SHP77 treated with DMSO at 0.1 percent for 48 hours (cell line): Measurements from ENCODE around the gene PDLIM4.
A peak's percentile ranks its signal among the peaks of the same experiment; 100 is the strongest.

Experiments used
- DNase-seq: peaks from one replicate; lab custom pipeline; 2025; lab: John Stamatoyannopoulos, UW

Gene PDLIM4

GRCh38 chr5:132267166-132267739 is 9.8 kb downstream of the PDLIM4 start:
- no peak for DNase-seq

DNA sequence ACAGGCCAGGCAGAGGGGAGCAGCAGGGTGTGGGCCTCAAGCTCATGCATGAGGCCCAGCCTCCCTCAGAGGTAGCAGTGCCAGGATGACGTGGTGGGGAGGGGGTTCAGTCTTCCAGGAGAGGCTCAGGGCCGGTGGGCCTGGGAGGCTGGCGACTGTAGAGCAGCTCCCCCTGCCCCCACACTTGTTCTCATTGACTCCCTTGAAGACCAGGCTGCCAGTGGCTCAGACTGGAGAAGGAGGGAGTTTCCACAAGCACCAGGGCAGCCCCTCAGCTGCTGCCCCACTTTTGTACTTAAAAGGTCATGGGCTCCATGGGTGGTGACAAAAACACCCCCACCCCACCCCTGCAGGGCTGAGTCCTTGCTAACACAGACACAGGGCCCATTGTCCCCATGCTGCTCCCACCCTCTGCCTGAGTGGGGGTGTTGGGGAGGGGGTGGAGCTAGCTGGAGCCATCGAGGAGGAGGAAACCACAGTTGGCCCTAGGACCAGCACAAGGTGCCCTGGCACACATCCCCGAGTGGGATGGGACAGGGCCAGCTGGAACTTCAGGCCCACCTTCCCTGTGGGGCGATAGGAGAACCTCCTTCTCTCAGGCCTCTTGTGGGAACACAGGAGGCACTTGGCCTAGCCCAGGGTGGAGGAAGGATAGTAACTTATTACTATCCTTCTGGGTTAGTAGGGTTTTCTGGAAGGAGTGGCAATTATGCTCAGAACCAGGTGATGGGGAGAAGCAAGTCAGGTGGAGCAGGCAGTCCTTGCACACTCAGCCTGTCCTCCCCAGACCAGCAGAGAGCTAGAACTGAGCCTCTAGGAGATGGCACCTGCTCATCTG is 10.7 kb downstream of the PDLIM4 start:
- no peak for DNase-seq

GRCh38 chr5:132268769-132269551 is 11.5 kb downstream of the PDLIM4 start:
- no peak for DNase-seq

DNA sequence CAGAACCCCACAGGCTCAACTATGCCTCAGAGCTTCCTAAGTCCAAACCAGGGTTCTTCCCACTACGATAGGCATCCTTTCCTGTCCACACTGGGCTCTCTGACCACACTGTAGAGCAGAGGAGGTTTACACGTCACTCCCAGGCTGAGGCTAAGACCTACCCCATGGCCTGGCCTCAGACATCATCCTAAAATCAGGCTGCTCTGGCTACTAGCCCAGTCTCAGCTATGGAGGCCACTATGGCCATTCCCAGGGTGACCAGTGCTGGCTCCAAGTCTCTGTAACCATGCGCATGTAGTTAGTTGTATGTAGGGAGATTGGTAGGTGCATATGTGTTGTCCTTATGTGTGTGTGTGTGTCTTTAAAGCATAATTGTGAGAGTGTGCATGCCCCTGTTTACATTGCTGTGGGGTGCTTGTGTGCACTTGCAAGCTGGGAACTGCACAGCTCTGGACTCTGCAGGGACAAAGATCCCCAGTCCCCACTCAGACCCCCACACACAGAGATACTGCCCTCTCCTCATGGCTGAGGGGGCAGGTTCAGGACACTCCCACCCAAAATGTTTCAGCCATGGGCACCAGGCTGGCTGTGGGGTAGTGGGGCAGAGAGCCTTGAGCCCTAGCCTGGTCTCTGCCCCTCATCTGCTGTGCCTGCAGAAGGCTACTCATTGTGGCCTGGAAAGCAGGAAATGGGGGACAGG is 12.3 kb downstream of the PDLIM4 start:
- no peak for DNase-seq

GRCh38 chr5:132270335-132270665 is 12.8 kb downstream of the PDLIM4 start:
- no peak for DNase-seq

DNA sequence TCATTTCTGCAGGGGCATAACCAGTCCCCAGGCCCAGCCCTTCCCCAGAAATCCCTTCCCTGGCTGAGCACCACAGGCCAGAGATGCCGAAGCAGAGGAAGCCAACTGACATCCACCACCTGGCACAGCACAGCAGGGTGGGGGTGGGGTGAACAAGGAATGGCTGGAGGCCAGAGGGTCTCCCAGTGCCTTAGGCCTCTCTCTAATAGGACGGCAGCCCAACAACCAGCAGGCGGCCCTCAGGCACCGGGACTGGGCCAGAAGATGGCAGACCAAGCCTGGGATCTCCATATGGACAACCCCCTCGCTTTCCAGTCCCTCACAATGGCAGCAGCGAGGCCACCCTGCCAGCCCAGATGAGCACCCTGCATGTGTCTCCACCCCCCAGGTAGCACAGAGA is 13.2 kb downstream of the PDLIM4 start:
- no peak for DNase-seq

DNA sequence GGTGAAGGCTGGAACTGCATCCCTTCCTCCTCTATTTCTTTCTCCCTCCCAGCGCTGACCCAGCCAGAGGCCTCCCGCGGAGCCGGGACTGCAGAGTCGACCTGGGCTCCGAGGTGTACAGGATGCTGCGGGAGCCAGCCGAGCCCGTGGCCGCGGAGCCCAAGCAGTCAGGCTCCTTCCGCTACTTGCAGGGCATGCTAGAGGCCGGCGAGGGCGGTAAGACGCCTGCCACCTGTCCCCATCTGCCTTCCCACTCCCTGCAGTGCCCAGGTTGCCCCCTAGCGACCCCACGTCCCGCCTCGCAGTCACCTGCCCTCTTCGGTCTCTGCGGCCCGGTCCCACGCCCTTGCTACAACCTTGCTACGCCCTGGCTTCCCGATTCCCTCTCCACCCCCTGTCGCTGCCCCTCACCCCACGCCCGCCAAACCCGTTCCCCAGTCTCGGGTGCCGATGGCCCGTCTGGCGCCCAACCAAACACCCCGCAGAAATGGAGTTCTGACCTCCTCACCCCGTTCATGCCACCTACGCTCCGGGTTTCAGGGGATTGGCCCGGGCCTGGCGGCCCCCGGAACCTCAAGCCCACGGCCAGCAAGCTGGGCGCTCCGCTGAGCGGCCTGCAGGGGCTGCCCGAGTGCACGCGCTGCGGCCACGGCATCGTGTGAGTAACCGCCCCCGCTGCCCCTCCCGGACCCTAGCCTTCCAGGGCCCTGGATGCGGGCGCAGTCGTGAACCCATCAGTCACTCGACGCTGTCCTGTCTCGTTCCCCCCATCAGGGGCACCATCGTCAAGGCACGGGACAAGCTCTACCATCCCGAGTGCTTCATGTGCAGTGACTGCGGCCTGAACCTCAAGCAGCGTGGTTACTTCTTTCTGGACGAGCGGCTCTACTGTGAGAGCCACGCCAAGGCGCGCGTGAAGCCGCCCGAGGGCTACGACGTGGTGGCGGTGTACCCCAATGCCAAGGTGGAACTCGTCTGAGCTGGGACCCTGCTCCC is 14.1 kb downstream of the PDLIM4 start:
- no peak for DNase-seq

DNA sequence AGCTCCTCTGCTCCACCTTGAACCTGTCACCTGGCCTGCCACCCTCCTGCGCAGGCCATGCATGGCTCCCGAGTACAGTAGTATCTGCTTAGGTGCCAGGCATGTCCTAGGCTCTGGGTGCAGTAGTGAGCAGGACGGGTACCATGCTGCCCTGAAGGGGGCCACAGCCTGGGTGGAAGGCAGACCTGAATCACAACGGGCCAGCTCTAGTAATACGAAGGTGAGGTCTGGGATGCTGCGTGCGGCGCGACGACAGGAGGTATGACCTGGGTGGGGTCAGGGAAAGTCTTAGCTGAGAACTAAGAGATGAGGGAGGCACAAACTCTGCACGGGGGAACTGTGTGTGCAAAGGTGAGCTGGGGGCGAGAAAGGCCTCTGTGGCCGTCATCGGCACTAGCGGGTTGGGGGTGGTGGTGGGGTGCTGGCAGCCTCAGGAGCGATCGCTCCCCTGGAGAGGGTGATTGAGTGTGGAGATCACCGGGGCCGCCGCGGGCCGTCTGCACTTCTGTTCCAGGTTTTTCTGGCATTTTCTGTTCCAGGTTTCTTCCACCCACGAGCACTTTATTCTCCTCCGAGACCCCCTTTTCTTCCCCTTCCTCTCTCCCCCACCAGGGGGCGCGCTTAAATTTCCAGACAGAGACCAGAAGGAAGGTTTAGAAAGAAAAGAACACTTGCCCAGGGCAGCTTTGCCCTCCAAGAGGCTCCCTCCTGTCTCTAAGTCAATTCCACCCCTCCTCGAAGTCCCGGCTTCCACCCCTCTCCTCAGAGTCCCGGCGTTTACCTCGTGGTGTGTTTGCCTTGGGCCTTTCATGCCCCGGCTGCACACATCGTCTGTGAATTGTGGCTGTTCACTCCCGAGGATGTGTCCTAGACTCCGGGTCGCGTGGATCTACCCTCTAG is 15.1 kb downstream of the PDLIM4 start:
- peak; percentile 50 for DNase-seq

GRCh38 chr5:132273631-132274030 is 16.1 kb downstream of the PDLIM4 start:
- DNase-seq = no peak

DNA sequence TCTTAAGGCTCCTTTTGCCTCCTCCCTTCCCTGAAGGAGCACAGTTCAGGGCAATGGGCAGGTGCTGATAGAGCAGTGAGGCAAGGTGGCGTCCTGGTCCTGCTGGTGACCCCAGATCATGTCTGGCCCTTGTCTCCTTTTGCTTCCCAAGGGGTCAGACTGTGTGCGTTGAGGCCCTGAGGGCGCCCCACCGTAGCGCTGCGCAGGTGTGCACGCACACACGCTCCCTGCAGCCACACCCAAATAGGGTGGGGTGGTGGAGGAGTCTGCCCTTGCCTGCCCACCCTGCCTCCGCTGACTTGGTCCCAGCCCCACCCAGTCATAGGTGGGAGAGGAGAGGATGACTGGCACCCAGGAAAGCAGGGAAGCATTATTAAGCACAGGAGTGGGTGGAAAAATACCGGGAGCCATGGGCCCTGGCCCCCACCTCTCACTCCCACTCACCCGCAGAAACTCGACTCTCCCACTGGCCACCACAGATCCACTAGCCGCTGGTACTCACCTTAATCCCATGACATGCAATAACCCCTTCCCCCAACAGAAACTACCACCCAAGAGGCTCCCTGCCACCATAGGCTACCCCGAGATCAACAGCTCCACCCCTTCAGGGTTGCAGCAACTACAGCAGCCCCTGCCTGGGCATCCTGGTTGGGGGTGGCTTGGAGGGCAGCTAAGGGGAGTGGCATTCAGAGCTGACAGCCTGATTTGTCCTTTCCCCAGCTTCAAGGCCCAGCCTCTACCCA is 16.7 kb downstream of the PDLIM4 start:
- DNase-seq = no peak

GRCh38 chr5:132275367-132276220 is 18.1 kb downstream of the PDLIM4 start:
- no peak for DNase-seq

GRCh38 chr5:132277256-132277655 is 19.8 kb downstream of the PDLIM4 start:
- DNase-seq = no peak

GRCh38 chr5:132277971-132278853 is 20.7 kb downstream of the PDLIM4 start:
- DNase-seq = no peak

DNA sequence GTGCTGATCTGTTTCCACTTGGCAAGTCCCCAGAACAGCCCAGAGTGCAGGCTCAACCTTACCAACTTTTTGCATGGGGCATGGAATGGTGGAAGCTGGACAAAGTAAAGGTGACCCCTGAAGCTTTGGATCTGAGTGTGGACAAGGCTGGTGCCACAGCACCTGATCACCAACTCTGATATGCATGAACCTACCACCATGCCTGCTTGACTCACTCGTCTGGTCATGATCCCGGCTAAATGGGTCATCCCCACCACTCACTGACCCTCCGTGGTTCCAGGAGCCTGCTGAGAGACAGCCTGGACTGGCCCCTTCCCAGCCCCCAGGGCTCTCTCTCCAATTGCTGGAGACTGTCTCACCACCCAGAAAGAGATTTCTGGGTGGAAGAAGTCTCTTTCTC is 22.3 kb downstream of the PDLIM4 start:
- no peak for DNase-seq

DNA sequence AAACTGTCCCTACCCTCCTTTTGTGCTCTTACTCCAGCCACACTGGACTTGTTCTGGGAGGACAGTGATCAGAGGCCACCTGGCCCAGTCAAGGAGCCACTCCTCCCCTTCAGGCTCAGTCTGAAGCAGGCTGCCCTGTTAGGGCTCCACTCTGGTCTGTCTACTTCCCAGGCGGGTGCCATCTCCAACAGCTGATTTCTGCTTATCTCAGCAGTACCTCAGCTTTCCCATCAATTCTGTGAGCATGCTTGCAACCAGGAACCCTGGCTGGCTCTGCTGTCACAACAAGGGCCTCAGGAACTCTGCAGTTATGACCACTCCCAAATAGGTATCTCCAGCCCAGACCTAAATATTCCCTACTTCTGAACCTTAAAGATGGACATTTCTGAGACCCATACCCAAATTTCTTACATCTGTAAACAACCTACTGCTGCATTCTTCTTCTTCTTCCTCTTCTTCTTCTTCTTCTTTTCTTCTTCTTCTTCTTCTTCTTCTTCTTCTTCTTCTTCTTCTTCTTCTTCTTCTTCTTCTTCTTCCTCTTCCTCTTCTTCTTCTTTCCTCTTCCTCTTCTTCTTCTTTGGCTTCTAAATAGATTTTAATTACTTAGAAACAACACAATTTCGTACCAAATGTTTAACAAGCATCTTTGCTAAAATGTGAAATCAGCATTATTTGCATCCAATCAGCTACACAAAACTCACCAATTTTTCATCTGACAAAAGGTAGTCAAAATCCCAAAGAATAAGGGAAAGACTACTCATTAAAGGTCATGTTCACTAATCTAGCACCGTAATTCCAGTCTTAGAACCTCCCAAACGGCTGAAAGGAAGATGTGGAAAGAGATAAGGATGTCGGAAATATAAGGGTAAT is 23.1 kb downstream of the PDLIM4 start:
- DNase-seq = no peak

- no peak for DNase-seq
These were observed 24.5 kb downstream of the PDLIM4 start for GRCh38 chr5:132281856-132282614.
